Pancreas (tissue), 10 donors: ENCODE data around the gene ARL9. TPM values are rescaled to one million over a fixed set of nuclear protein-coding genes. Genes with fewer than 3 reads are reported as not detected.

Source experiments
- ATAC-seq, 4 donors: fragments of 200-7000 bp; cut with Tn5 transposase; one replicate each; pipeline versions ENCODE4 v1.8.0 to v1.9.1; 2020; ENCODE audit warnings: mild to moderate bottlenecking in 4 of 4, moderate library complexity in 4 of 4
- DNase-seq, 6 donors: peaks; one replicate each; pipeline ENCODE4 v3.0.0-alpha.2; 2020
- FAIRE-seq: peaks from 2 replicates; lab custom pipeline; 2012; peaks lifted over from hg19 to GRCh38; lab: Jason Lieb, UNC
- H3K27ac ChIP-seq, 4 donors: fragments of 200-600 bp; sonication (generic); 1 replicate in 3 of 4; 2 replicates in 1 of 4; pipeline versions ENCODE4 v1.5.0 to v1.8.0; 2020
- H3K27me3 ChIP-seq, 4 donors: fragments of 200-600 bp; one replicate each; pipeline ENCODE4 v1.8.0; 2021
- H3K36me3 ChIP-seq, 3 donors: fragments of 200-600 bp; sonication (generic) in 1 of 3; one replicate each; pipeline versions ENCODE4 v1.5.0 to v1.8.0; 2020 to 2021
- H3K4me1 ChIP-seq, 3 donors: fragments of 200-600 bp; one replicate each; pipeline ENCODE4 v1.8.0; 2021
- H3K4me3 ChIP-seq, 4 donors: fragments of 200-600 bp; sonication (generic) in 2 of 4; one replicate each; pipeline versions ENCODE4 v1.5.0 to v1.8.0; 2020 to 2021
- H3K9me3 ChIP-seq, 4 donors: fragments of 200-600 bp; one replicate each; pipeline ENCODE4 v1.8.0; 2021
- CTCF ChIP-seq, 4 donors: fragments of 200-600 bp; sonication (generic) in 3 of 4; IDR thresholded peaks; one replicate each; pipeline versions ENCODE4 v1.5.0 to v1.8.0; 2021; ENCODE audit warnings: antibody characterized with exemption in 4 of 4
- WGBS, 2 donors: extraction: QIAGEN DNeasy Blood & Tissue Kit; methylation state at CpG; one replicate each; pipeline ENCODE4 v1.1.7; 2013; 5-methylcytosine and 5-hydroxymethylcytosine counted together
- intact Hi-C, 3 donors: fragments of 100-400 bp; cut with DNase I; formaldehyde crosslinking; loops; one replicate each; pipeline versions ENCODE4 v1.11.1 to v1.14.2; 2022
- polyA plus RNA-seq, 2 donors: library from polyadenylated mRNA; stranded (reverse); fragments of 200-250 nt; gene quantifications; one replicate each; pipeline ENCODE4 v1.2.3, GENCODE V29; 2013
- total RNA-seq, 6 donors: library from RNA; stranded (reverse); fragmentation: NEBNext Ultra II Directional in 4 of 6; extraction: Animal tissue kit (Norgen Biotek cat#: 25700) in 4 of 6; gene quantifications; one replicate each; pipeline versions ENCODE4 v1.2.1 to v1.2.4, GENCODE V29; 2021 to 2023
- donor health status: healthy with polysubstance abuse.
- donor health status: DM: no; HTN: no; CAD: no; lungs with moderate emphysema.
- donor health status: DM: no; HTN: no; CAD: no.
- donor health status: control.
- donor health status: control.
- donor health status: Bipolar disorder and iron deficiency.
- donor health status: DM: yes; HTN: yes; CAD: no.
- donor health status: DM: no; HTN: no; CAD: no.
- donor health status: DM: no; HTN: no; CAD: no.
- donor health status: DM: yes; HTN: yes; CAD: no.

ARL9 gene
- total and polyA plus RNA-seq, 8 donors: 0.08 to 0.31 (median 0.24) TPM; not detected in 3

- DNase-seq (no peak), ATAC-seq (no peak), FAIRE-seq (no peak)
- no peaks in the 10 kb centered on the region for H3K27me3 ChIP-seq
- no peaks in the 10 kb centered on the region for H3K36me3 ChIP-seq
- H3K4me3 ChIP-seq: no peak overlapping the region
- H3K4me1 ChIP-seq: no peaks in the 10 kb centered on the region
- H3K9me3 ChIP-seq: no peaks in the 10 kb centered on the region
- no peak overlapping the region for H3K27ac ChIP-seq
- intact Hi-C loops: no loop called here
- TF ChIP-seq CTCF (IDR thresholded peaks at IDR 0.05): no peak
Measured at GRCh38 chr4:56511098-56511497, 5.5 kb downstream of the ARL9 start.

GRCh38 chr4:56512166-56512565 is 6.6 kb downstream of the ARL9 start:
- FAIRE-seq (no peak), ATAC-seq (no peak), DNase-seq (no peak)
- Histone ChIP-seq H3K27ac (no peak overlapping the region), H3K4me1 (no peaks in the 10 kb centered on the region), H3K4me3 (no peak overlapping the region), H3K36me3 (no peaks in the 10 kb centered on the region), H3K9me3 (no peaks in the 10 kb centered on the region), H3K27me3 (no peaks in the 10 kb centered on the region)
- TF ChIP-seq CTCF (IDR thresholded peaks at IDR 0.05): no peak
- WGBS, 2 donors: 90 to 93% methylated on average over 1 of the region's 1 CpG
- intact Hi-C loops: no loop called here

- no peaks in the 10 kb centered on the region for H3K36me3 ChIP-seq
- H3K4me1 ChIP-seq: no peaks in the 10 kb centered on the region
- no peak overlapping the region for H3K27ac ChIP-seq
- H3K27me3 ChIP-seq: no peaks in the 10 kb centered on the region
- no peak overlapping the region for H3K4me3 ChIP-seq
- no peak for FAIRE-seq
- intact Hi-C loops: no loop called here
- ATAC-seq: no peak
- DNase-seq: no peak
- no peaks in the 10 kb centered on the region for H3K9me3 ChIP-seq
- TF ChIP-seq CTCF (IDR thresholded peaks at IDR 0.05): no peak
- WGBS, 2 donors: 50 to 69% methylated on average over 2 of the region's 2 CpGs
Measured at GRCh38 chr4:56513517-56513916, 7.9 kb downstream of the ARL9 start.

- ATAC-seq (peak; percentile 95 to 99 (median 98)), FAIRE-seq (no peak), DNase-seq (peak; percentile 64 to 89 (median 77))
- Histone ChIP-seq H3K27me3 (peaks cover 0 to 8% (median 0%) of the 10 kb centered on the region in 4 donors), H3K4me1 (peaks cover 0 to 4% (median 0%) of the 10 kb centered on the region in 3 donors), H3K9me3 (no peaks in the 10 kb centered on the region), H3K36me3 (no peaks in the 10 kb centered on the region), H3K27ac (no peak overlapping the region), H3K4me3 (peak overlapping the region; percentile 21 to 57 (median 40))
- TF ChIP-seq CTCF (IDR thresholded peaks at IDR 0.05): no peak
- WGBS, 2 donors: 2 to 3% methylated on average over 64 to 68 of the region's 68 CpGs
- intact Hi-C loops: no loop called here
Measured at GRCh38 chr4:56530269-56531148, 24.9 kb downstream of the ARL9 start.
